Measurements from ENCODE around the gene INPP5F. TPM values are rescaled to one million over a fixed set of nuclear protein-coding genes. Genes with fewer than 3 reads are reported as not detected.
A peak's percentile ranks its signal among the peaks of the same experiment; 100 is the strongest.

The INPP5F gene
- total and polyA plus RNA-seq, 12 donors, result 4.0 to 13.3 (median 6.4) TPM

DNA sequence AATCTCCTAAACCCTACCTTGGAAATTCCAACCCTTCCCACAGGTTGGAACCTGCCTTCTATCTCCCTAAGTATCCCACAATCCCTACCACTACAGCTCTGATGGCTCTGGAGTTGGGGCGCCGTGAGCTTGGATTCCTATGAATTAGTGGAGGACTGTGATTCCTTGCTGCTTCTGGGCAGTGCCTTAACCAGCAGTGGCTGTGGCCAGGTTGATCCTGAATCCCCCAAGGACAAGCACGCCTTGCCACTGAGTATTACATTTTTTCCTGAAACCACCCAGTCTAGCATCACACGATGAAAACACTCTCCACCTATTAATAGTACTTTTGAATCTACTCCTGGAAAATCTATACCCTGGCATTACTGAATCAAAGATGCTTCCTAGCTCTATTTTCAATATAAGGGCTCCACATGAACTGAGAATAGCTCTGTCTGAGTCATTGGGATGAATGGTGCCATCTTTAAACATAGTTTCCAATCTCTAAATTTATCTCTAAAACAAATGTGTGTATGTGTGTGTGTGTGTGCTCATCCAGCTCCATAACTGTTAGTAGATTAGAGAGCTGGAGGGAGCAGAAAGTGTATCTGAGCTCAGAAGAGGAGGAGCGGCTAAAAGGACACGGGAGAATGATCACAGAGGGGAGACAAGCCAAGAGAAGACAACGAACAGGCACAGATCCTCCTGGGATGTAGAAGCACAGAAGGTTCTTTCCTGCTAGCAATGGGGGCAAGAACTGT is 11.9 kb upstream of the INPP5F start:
- Histone ChIP-seq H3K4me3 (no peak overlapping the region), H3K36me3 (no peaks in the 10 kb centered on the region), H3K4me1 (no peaks in the 10 kb centered on the region), H3K27ac (no peak overlapping the region), H3K9me3 (no peaks in the 10 kb centered on the region), H3K27me3 (no peaks in the 10 kb centered on the region)
- WGBS, 2 donors, result 70 to 74% methylated on average over 7 of the region's 7 CpGs
- intact Hi-C loops (cut with DNase I), result no loop called here
- ATAC-seq, result no peak
- TF ChIP-seq, protein P1, sequence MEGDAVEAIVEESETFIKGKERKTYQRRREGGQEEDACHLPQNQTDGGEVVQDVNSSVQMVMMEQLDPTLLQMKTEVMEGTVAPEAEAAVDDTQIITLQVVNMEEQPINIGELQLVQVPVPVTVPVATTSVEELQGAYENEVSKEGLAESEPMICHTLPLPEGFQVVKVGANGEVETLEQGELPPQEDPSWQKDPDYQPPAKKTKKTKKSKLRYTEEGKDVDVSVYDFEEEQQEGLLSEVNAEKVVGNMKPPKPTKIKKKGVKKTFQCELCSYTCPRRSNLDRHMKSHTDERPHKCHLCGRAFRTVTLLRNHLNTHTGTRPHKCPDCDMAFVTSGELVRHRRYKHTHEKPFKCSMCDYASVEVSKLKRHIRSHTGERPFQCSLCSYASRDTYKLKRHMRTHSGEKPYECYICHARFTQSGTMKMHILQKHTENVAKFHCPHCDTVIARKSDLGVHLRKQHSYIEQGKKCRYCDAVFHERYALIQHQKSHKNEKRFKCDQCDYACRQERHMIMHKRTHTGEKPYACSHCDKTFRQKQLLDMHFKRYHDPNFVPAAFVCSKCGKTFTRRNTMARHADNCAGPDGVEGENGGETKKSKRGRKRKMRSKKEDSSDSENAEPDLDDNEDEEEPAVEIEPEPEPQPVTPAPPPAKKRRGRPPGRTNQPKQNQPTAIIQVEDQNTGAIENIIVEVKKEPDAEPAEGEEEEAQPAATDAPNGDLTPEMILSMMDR (IDR thresholded peaks at IDR 0.05), result no peak
- DNase-seq, result no peak

DNA sequence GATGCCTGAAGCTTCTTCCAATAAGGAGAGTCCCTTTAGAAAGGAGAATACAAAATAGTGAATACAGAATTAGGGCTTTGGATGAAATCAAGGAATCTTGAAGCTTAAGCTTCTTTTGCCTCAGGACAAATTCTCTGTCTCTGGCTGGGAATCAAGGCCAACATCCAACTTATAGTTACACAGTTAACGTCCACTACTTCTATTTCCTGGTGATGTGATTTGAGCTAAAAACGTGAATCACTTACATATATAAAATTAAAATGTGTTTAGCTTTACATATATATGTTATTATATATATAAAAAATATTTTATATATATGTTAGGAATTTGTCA is 11.4 kb upstream of the INPP5F start:
- Histone ChIP-seq H3K4me1 (no peaks in the 10 kb centered on the region), H3K27me3 (no peaks in the 10 kb centered on the region), H3K27ac (no peak overlapping the region), H3K36me3 (no peaks in the 10 kb centered on the region), H3K9me3 (no peaks in the 10 kb centered on the region), H3K4me3 (no peak overlapping the region)
- no peak for DNase-seq
- TF ChIP-seq, protein P1 (IDR thresholded peaks at IDR 0.05), result no peak
- ATAC-seq, result no peak
- intact Hi-C loops (cut with DNase I), result no loop called here
- whole genome bisulfite sequencing, 2 donors, result 74 to 84% methylated on average over 2 of the region's 2 CpGs

GRCh38 chr10:119715628-119716505 is 10.0 kb upstream of the INPP5F start:
- 71 to 74% methylated on average over 8 of the region's 8 CpGs for WGBS, 2 donors
- Histone ChIP-seq H3K36me3 (no peaks in the 10 kb centered on the region), H3K27me3 (no peaks in the 10 kb centered on the region), H3K9me3 (no peaks in the 10 kb centered on the region), H3K4me1 (no peaks in the 10 kb centered on the region), H3K27ac (peak overlapping the region in 1 of 10 donors; percentile 10), H3K4me3 (no peak overlapping the region)
- no peak for DNase-seq
- intact Hi-C loops (cut with DNase I), result no loop called here
- TF ChIP-seq, protein P1 (IDR thresholded peaks at IDR 0.05), result no peak
- peak in 2 of 8 donors; percentile 13 to 27 for ATAC-seq

- Histone ChIP-seq H3K27ac (no peak overlapping the region), H3K4me3 (no peak overlapping the region), H3K36me3 (no peaks in the 10 kb centered on the region), H3K4me1 (peaks cover 3 to 36% (median 28%) of the 10 kb centered on the region in 9 donors), H3K27me3 (no peaks in the 10 kb centered on the region), H3K9me3 (no peaks in the 10 kb centered on the region)
- intact Hi-C loops (cut with DNase I), result loop anchor here in 1 of 10 donors (10.0 kb wide), 1 partner anchor 108 kb away; no protein-coding TSS in a partner anchor
- no peak for ATAC-seq
- TF ChIP-seq, protein P1 (IDR thresholded peaks at IDR 0.05), result no peak
- 87 to 92% methylated on average over 2 of the region's 2 CpGs for WGBS, 2 donors
- DNase-seq, result no peak
Observed at GRCh38 chr10:119723161-119723560, 2.7 kb upstream of the INPP5F start.
